ENCODE data around the gene EIF4E1B. TPM values are rescaled to one million over a fixed set of nuclear protein-coding genes. Genes with fewer than 3 reads are reported as not detected.

The EIF4E1B gene
- total RNA-seq, 4 donors from 2014 or later = not detected

DNA sequence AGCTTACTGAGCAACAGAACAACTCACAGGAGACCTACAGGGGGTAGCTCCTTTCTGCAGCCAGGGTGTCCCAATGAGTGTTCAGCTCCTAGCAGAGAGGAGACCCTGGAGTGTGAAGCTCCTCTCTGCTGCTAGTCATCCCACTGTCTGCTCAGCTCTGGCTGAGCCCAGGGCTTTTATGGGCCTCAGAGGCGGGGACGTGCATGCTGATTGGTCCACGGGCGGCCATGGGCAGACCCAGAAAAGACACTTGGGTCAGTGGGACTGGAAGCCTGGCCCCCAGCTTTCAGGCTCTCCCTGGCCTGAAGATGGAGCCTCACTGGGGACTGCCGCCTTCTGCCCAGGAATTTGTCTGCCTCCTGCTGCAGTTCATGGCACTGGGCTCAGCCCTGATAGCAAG is 57.4 kb downstream of the EIF4E1B start:
- WGBS, 2 donors = 96 to 98% methylated on average over 5 of the region's 5 CpGs
- Histone ChIP-seq H3K36me3 (no peaks in the 10 kb centered on the region), H3K4me3 (no peak overlapping the region), H3K9me3 (peaks cover 0 to 49% (median 4%) of the 10 kb centered on the region in 4 donors), H3K4me1 (no peaks in the 10 kb centered on the region), H3K27me3 (peaks cover 0 to 19% of the 10 kb centered on the region in 2 donors), H3K27ac (no peak overlapping the region)
- no peak for DNase-seq (ENCODE audit: low spot score in 2 of 2)
- TF ChIP-seq, protein P1, sequence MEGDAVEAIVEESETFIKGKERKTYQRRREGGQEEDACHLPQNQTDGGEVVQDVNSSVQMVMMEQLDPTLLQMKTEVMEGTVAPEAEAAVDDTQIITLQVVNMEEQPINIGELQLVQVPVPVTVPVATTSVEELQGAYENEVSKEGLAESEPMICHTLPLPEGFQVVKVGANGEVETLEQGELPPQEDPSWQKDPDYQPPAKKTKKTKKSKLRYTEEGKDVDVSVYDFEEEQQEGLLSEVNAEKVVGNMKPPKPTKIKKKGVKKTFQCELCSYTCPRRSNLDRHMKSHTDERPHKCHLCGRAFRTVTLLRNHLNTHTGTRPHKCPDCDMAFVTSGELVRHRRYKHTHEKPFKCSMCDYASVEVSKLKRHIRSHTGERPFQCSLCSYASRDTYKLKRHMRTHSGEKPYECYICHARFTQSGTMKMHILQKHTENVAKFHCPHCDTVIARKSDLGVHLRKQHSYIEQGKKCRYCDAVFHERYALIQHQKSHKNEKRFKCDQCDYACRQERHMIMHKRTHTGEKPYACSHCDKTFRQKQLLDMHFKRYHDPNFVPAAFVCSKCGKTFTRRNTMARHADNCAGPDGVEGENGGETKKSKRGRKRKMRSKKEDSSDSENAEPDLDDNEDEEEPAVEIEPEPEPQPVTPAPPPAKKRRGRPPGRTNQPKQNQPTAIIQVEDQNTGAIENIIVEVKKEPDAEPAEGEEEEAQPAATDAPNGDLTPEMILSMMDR (IDR thresholded peaks at IDR 0.05) = no peak
- TF ChIP-seq EP300 (IDR thresholded peaks at IDR 0.05) (no peak), POLR2A (IDR thresholded peaks at IDR 0.05) (no peak)

DNA sequence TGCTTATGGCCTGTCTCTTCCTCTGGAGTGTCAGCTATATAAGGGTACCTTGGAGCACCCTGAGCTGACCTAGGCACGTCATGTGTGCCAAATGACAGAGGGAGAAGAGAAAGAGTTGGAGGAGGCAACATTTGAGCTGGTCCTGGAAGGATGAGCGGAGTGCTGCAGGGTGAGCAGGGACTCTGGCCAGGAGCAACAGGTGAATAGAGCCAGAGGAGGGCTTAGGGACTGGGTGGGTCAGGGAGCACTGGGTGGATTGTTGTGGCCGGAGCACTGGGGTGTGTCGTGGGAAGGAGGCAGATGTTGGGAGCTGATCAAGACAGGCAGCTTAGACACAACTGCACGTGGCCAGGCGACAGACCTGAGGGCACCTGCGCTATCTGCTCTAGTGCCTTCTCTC is 60.4 kb downstream of the EIF4E1B start:
- no peak overlapping the region for H3K27ac ChIP-seq
- no peak for DNase-seq (ENCODE audit: low spot score in 2 of 2)
- H3K9me3 ChIP-seq = peaks cover 0 to 29% (median 0%) of the 10 kb centered on the region in 4 donors
- no peaks in the 10 kb centered on the region for H3K36me3 ChIP-seq
- no peak overlapping the region for H3K4me3 ChIP-seq
- H3K4me1 ChIP-seq = no peaks in the 10 kb centered on the region
- 79 to 84% methylated on average over 7 of the region's 7 CpGs for WGBS, 2 donors
- TF ChIP-seq POLR2A (IDR thresholded peaks at IDR 0.05) (no peak), EP300 (IDR thresholded peaks at IDR 0.05) (no peak)
- TF ChIP-seq, protein P1 (IDR thresholded peaks at IDR 0.05) = no peak
- peaks cover 0 to 47% of the 10 kb centered on the region in 2 donors for H3K27me3 ChIP-seq

DNA sequence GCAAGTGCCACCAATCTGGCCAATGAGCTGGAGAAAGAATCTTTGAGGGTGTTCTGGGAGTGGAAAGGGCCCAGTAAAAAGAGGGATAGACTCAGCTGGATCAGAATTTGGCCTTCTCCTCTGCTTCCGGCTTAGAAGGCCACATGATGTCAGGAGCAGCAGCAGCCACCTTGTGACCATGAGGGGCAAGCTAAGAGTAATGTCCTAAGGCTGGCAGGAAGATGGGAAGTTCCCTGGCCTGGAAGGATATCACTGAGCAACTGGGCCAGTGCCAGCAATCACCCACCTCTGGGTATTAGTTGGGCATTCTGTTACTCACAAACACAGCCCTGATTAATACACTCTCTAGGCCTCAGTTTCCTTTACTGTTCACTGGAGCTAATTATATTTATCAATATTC is 61.0 kb downstream of the EIF4E1B start:
- no peak for TF ChIP-seq POLR2A (IDR thresholded peaks at IDR 0.05)
- no peak for TF ChIP-seq EP300 (IDR thresholded peaks at IDR 0.05)
- TF ChIP-seq, protein P1 (IDR thresholded peaks at IDR 0.05) = no peak
- Histone ChIP-seq H3K4me1 (no peaks in the 10 kb centered on the region), H3K27ac (no peak overlapping the region), H3K36me3 (no peaks in the 10 kb centered on the region), H3K9me3 (peaks cover 0 to 27% (median 0%) of the 10 kb centered on the region in 4 donors), H3K4me3 (no peak overlapping the region), H3K27me3 (peaks cover 0 to 53% of the 10 kb centered on the region in 2 donors)
- no peak for DNase-seq (ENCODE audit: low spot score in 2 of 2)
- WGBS, 2 donors = 88 to 100% methylated on average over 1 of the region's 1 CpG

DNA sequence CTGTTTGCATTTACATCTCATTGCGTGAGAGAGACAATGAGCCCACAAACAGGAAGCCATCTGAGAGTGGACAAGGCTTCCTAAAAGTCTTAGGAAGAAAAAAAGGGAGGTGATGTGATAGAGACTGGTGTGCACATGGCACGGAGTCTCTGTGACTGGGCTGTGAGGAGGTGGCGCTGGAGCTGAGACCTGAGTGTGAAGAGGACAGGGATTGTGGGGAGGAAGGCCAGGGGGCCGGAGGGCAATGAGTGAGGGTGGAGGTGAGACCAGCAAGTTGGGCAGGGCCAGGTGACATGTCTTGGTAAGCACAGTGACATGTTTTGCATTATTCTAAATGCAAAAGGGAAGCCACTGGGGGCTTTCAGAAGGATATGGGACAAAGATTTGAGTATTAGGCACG is 61.9 kb downstream of the EIF4E1B start:
- Histone ChIP-seq H3K9me3 (peaks cover 0 to 23% (median 0%) of the 10 kb centered on the region in 4 donors), H3K36me3 (no peaks in the 10 kb centered on the region), H3K4me1 (no peaks in the 10 kb centered on the region), H3K4me3 (no peak overlapping the region), H3K27ac (no peak overlapping the region), H3K27me3 (peaks cover 0 to 60% of the 10 kb centered on the region in 2 donors)
- TF ChIP-seq, protein P1 (IDR thresholded peaks at IDR 0.05) = no peak
- TF ChIP-seq POLR2A (IDR thresholded peaks at IDR 0.05) (no peak), EP300 (IDR thresholded peaks at IDR 0.05) (no peak)
- WGBS, 2 donors = 51 to 53% methylated on average over 5 of the region's 5 CpGs
- no peak for DNase-seq (ENCODE audit: low spot score in 2 of 2)

DNA sequence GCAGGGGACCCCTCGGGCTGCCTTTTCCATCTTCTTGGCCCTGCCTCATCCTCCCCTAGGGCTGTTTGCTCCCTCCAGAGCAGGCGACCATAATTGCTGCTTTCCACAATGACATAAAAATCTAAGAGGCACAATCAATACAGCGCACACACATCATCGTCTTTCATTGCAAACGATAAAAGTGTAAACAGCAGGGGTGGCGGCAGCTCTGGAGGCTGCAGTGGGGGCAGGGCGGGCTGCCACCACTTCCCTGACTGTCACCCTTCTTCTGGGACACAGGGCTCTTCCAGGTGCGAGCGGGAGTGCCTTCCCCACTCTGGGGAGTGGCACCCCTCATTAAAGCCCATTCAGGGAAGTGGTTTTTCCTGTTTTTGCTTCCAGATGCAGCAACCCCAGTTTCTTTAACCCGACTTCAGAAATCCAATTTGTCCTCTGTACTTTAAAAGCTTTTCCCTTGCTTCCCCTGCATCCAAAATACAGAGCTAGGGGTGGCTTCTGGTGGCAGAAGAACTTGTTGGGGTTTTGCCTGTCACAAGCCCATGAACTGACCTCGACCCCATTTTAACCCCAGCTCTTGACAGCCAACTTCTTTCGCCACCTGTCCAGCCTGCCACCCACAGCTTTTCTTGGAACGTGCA is 62.5 kb downstream of the EIF4E1B start:
- TF ChIP-seq, protein P1 (IDR thresholded peaks at IDR 0.05) = no peak
- TF ChIP-seq EP300 (IDR thresholded peaks at IDR 0.05) (no peak), POLR2A (IDR thresholded peaks at IDR 0.05) (no peak)
- Histone ChIP-seq H3K4me1 (no peaks in the 10 kb centered on the region), H3K36me3 (no peaks in the 10 kb centered on the region), H3K9me3 (peaks cover 0 to 16% (median 0%) of the 10 kb centered on the region in 4 donors), H3K4me3 (no peak overlapping the region), H3K27ac (no peak overlapping the region), H3K27me3 (peaks cover 0 to 66% of the 10 kb centered on the region in 2 donors)
- 9 to 12% methylated on average over 13 of the region's 13 CpGs for WGBS, 2 donors
- no peak for DNase-seq (ENCODE audit: low spot score in 2 of 2)

All from tibial nerve (tissue), 4 donors.